Lung (tissue), 12 donors: ENCODE results near the gene ROCK2. TPM values are rescaled to one million over a fixed set of nuclear protein-coding genes. Genes with fewer than 3 reads are reported as not detected.
"Not testable (repeated sequence)": the region's sequence is repeated elsewhere in the genome, so short reads cannot be mapped to it uniquely, and the experiment has no call there.

Experiments
- ATAC-seq: fragments of 200-7000 bp; cut with Tn5 transposase; one replicate; pipeline ENCODE4 v1.9.1; 2020; ENCODE audit warnings: moderate number of reproducible peaks; ENCODE audit not compliant: insufficient read depth, low FRiP score
- DNase-seq, 3 donors: peaks; one replicate each; pipeline ENCODE4 v3.0.0-alpha.2; 2013 to 2017
- H3K27ac ChIP-seq, 2 donors: one replicate each; pipeline ENCODE4 v1.5.1; 2013; ENCODE audit warnings: mild to moderate bottlenecking in 2 of 2, moderate library complexity in 2 of 2, control low read depth in 1 of 2, inconsistent platforms in 1 of 2, low read depth in 1 of 2, low read length in 1 of 2
- H3K27me3 ChIP-seq, 3 donors: one replicate each; pipeline ENCODE4 v1.5.1; 2013; ENCODE audit warnings: low read length in 2 of 3; ENCODE audit not compliant: control insufficient read depth in 3 of 3, insufficient read depth in 3 of 3
- H3K36me3 ChIP-seq, 4 donors: one replicate each; pipeline ENCODE4 v1.5.1; 2013; ENCODE audit warnings: low read length in 4 of 4, mild to moderate bottlenecking in 1 of 4, moderate library complexity in 1 of 4; ENCODE audit not compliant: control insufficient read depth in 4 of 4, insufficient read depth in 4 of 4
- H3K4me1 ChIP-seq, 5 donors: one replicate each; pipeline ENCODE4 v1.5.1; 2013; ENCODE audit warnings: low read length in 5 of 5, mild to moderate bottlenecking in 2 of 5, moderate library complexity in 1 of 5; ENCODE audit not compliant: control insufficient read depth in 5 of 5, insufficient read depth in 5 of 5
- H3K4me3 ChIP-seq: one replicate; pipeline ENCODE4 v1.5.1; 2013; ENCODE audit warnings: mild to moderate bottlenecking, control low read depth, moderate library complexity
- H3K9ac ChIP-seq, 2 donors: one replicate each; pipeline ENCODE4 v1.5.1; 2013; ENCODE audit warnings: low read length in 2 of 2, control low read depth in 1 of 2; ENCODE audit not compliant: insufficient read depth in 1 of 2
- H3K9me3 ChIP-seq, 4 donors: one replicate each; pipeline ENCODE4 v1.5.1; 2013; ENCODE audit warnings: low read length in 3 of 4, mild to moderate bottlenecking in 1 of 4, moderate library complexity in 1 of 4; ENCODE audit not compliant: control insufficient read depth in 4 of 4, insufficient read depth in 3 of 4
- WGBS, 2 donors: extraction: QIAGEN DNeasy Blood & Tissue Kit; methylation state at CpG; one replicate each; pipeline ENCODE4 v1.1.7; 2013; 5-methylcytosine and 5-hydroxymethylcytosine counted together
- polyA plus RNA-seq, 2 donors: library from polyadenylated mRNA; stranded (reverse); fragments of 200-250 nt; gene quantifications; one replicate each; pipeline ENCODE4 v1.2.1, GENCODE V29; 2013
- total RNA-seq, 2 donors: library from RNA; depleted of rRNA in 1 of 2; stranded (reverse); fragments of >200 nt in 1 of 2; gene quantifications; one replicate each; pipeline ENCODE4 v1.2.1, GENCODE V29; 2014 to 2021
- TF ChIP-seq, protein P1 (sequence below): IDR thresholded peaks from 2 replicates; pipeline ENCODE4 v1.5.1; 2012; ENCODE audit warnings: mild to moderate bottlenecking; ENCODE audit errors: control extremely low read depth, extremely low read depth
- donor health status: control.
- donor health status: control.
- donor health status: Bipolar disorder and iron deficiency.
- donor health status: healthy.
- donor health status: DM: yes; HTN: yes; CAD: no.

ROCK2 gene
- total and polyA plus RNA-seq, 4 donors: 8.0 to 103 (median 28.7) TPM

GRCh38 chr2:11237122-11237521 is 107.3 kb downstream of the ROCK2 start:
- WGBS, 2 donors: 77 to 87% methylated on average over 2 of the region's 2 CpGs
- Histone ChIP-seq H3K9me3 (no peaks in the 10 kb centered on the region), H3K4me1 (peaks cover 0 to 12% (median 0%) of the 10 kb centered on the region in 5 donors), H3K36me3 (peaks cover 0 to under 1% (median 0%) of the 10 kb centered on the region in 4 donors), H3K27ac (no peak overlapping the region), H3K9ac (no peak overlapping the region), H3K4me3 (no peak overlapping the region), H3K27me3 (no peaks in the 10 kb centered on the region)
- TF ChIP-seq, protein P1, sequence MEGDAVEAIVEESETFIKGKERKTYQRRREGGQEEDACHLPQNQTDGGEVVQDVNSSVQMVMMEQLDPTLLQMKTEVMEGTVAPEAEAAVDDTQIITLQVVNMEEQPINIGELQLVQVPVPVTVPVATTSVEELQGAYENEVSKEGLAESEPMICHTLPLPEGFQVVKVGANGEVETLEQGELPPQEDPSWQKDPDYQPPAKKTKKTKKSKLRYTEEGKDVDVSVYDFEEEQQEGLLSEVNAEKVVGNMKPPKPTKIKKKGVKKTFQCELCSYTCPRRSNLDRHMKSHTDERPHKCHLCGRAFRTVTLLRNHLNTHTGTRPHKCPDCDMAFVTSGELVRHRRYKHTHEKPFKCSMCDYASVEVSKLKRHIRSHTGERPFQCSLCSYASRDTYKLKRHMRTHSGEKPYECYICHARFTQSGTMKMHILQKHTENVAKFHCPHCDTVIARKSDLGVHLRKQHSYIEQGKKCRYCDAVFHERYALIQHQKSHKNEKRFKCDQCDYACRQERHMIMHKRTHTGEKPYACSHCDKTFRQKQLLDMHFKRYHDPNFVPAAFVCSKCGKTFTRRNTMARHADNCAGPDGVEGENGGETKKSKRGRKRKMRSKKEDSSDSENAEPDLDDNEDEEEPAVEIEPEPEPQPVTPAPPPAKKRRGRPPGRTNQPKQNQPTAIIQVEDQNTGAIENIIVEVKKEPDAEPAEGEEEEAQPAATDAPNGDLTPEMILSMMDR: no peak
- no peak for ATAC-seq
- DNase-seq: no peak

DNA sequence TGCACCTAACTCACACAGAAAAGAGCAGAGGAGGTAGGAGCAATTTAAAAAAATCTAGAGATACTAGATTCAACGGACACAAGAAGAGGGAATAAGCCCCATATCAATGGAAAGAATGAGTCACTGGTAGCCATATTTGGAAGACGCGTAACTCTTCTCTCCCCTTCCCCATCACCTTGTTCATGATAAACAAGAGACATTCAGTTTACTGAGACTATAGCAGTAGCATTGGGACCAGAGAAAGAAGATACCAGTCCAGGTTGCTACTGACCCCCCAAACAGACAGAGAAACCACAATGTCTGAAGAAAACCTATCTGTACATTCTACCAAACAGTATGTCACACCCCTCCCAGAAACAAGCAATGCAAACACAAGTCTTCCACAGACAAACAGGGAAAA is 108.1 kb downstream of the ROCK2 start:
- Histone ChIP-seq H3K36me3 (peaks cover 0 to 1% (median 0%) of the 10 kb centered on the region in 4 donors), H3K9ac (no peak overlapping the region), H3K27me3 (no peaks in the 10 kb centered on the region), H3K9me3 (no peaks in the 10 kb centered on the region), H3K27ac (no peak overlapping the region), H3K4me1 (peaks cover 0 to 12% (median 0%) of the 10 kb centered on the region in 5 donors), H3K4me3 (no peak overlapping the region)
- ATAC-seq (no peak), DNase-seq (no peak)
- 82 to 92% methylated on average over 3 of the region's 3 CpGs for WGBS, 2 donors
- TF ChIP-seq, protein P1: no peak

DNA sequence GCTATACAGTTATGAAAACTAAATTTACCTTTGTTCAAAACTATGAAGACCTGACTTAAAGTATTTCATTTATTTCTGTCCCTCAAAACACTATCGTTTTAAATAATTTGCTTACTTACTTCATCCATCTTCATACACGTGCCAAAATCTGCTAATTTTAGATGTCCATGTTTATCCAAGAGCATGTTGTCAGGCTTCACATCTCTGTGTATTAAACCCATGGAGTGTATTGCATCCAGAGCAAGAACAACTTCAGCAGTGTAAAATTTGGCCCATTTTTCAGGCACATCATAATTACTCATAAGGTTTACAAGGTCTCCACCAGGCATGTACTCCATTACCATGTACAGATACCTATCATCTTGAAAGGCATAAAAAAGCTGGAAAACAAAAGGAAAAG is 108.9 kb downstream of the ROCK2 start:
- peaks cover 0 to 12% (median 0%) of the 10 kb centered on the region in 5 donors for H3K4me1 ChIP-seq
- no peak overlapping the region for H3K4me3 ChIP-seq
- H3K9ac ChIP-seq: no peak overlapping the region
- no peaks in the 10 kb centered on the region for H3K9me3 ChIP-seq
- peaks cover 0 to 1% (median 0%) of the 10 kb centered on the region in 4 donors for H3K36me3 ChIP-seq
- 50 to 80% methylated on average over 2 of the region's 2 CpGs for WGBS, 2 donors
- no peak overlapping the region for H3K27ac ChIP-seq
- TF ChIP-seq, protein P1: no peak
- no peak for DNase-seq
- no peaks in the 10 kb centered on the region for H3K27me3 ChIP-seq
- ATAC-seq: no peak

GRCh38 chr2:11234309-11234708 is 110.1 kb downstream of the ROCK2 start:
- TF ChIP-seq, protein P1: no peak
- WGBS, 2 donors: 70 to 71% methylated on average over 1 of the region's 1 CpG
- Histone ChIP-seq H3K4me1 (peaks cover 0 to 6% (median 0%) of the 10 kb centered on the region in 5 donors), H3K9me3 (no peaks in the 10 kb centered on the region), H3K36me3 (peaks cover 0 to 1% (median 0%) of the 10 kb centered on the region in 4 donors), H3K9ac (no peak overlapping the region), H3K27ac (no peak overlapping the region), H3K4me3 (no peak overlapping the region), H3K27me3 (no peaks in the 10 kb centered on the region)
- DNase-seq: peak in 2 of 3 donors; percentile 39 to 56
- no peak for ATAC-seq

- not testable (repeated sequence) for DNase-seq, H3K9me3 ChIP-seq, H3K27ac ChIP-seq, H3K27me3 ChIP-seq, H3K9ac ChIP-seq, ATAC-seq, H3K36me3 ChIP-seq, H3K4me3 ChIP-seq
- H3K4me1 ChIP-seq: peaks cover 0 to 12% (median 2%) of the 10 kb centered on the region in 5 donors
- WGBS, 2 donors: 92 to 98% methylated on average over 11 of the region's 11 CpGs
These were observed 113.2 kb downstream of the ROCK2 start for GRCh38 chr2:11231193-11231592.
